Body of pancreas (tissue), 4 donors: ENCODE measurements around the gene KLHL29. TPM values are rescaled to one million over a fixed set of nuclear protein-coding genes. Genes with fewer than 3 reads are reported as not detected.

ENCODE experiments used
- ATAC-seq: fragments of 150-250 bp; one replicate; pipeline ENCODE4 v1.9.1; 2016
- DNase-seq, 4 donors: peaks; one replicate each; pipeline ENCODE4 v3.0.0-alpha.2; 2019
- H3K27ac ChIP-seq, 4 donors: fragments of 200-600 bp; sonication (generic); 1 replicate in 3 of 4; 2 replicates in 1 of 4; pipeline versions ENCODE4 v1.5.1 to v1.6.1; 2016 to 2019; ENCODE audit warnings: mild to moderate bottlenecking in 1 of 4, mixed read lengths in 1 of 4, moderate library complexity in 1 of 4
- H3K27me3 ChIP-seq, 2 donors: fragments of 200-600 bp; sonication (generic); one replicate each; pipeline ENCODE4 v1.6.0; 2016; ENCODE audit warnings: mild to moderate bottlenecking in 1 of 2
- H3K36me3 ChIP-seq, 2 donors: fragments of 200-600 bp; sonication (generic); replicated peaks in 1 of 2; 2 replicates each; pipeline ENCODE4 v1.5.1; 2016; ENCODE audit warnings: low read depth in 2 of 2; ENCODE audit not compliant: insufficient read depth in 1 of 2
- H3K4me1 ChIP-seq: fragments of 200-600 bp; sonication (generic); one replicate; pipeline ENCODE4 v1.6.0; 2016
- H3K4me3 ChIP-seq, 2 donors: fragments of 200-600 bp; sonication (generic); 1 replicate in 1 of 2; 2 replicates in 1 of 2; pipeline ENCODE4 v1.5.1; 2016 to 2019
- H3K9me3 ChIP-seq, 3 donors: fragments of 200-600 bp; sonication (generic); 1 replicate in 2 of 3; 2 replicates in 1 of 3; pipeline ENCODE4 v1.5.1; 2016
- POLR2A ChIP-seq, 3 donors: fragments of 450-650 bp; IDR thresholded peaks; one replicate each; pipeline ENCODE4 v1.6.1; 2016; ENCODE audit warnings: antibody characterized with exemption in 3 of 3, mild to moderate bottlenecking in 2 of 3
- WGBS, 2 donors: methylation state at CpG; one replicate each; pipeline ENCODE4 v1.1.5; 2017; 5-methylcytosine and 5-hydroxymethylcytosine counted together
- intact Hi-C: fragments of 100-400 bp; cut with DNase I; formaldehyde crosslinking; loops from one replicate; pipeline ENCODE4 v1.15.1; 2023
- total RNA-seq, 2 donors: library from RNA; depleted of rRNA; stranded (reverse); fragments of >200 nt; gene quantifications; one replicate each; pipeline ENCODE4 v1.1.0, GENCODE V29; 2016
- TF ChIP-seq, protein P1 (sequence below), 7 experiments: fragments of 450-650 bp in 4 of 7; fragments of 200-600 bp in 3 of 7; sonication (generic) in 3 of 7; IDR thresholded peaks; one replicate each; pipeline ENCODE4 v1.5.1; 2016 to 2019; ENCODE audit warnings: antibody characterized with exemption in 7 of 7

The KLHL29 gene
- total RNA-seq, 2 donors from 2014 or later = 4.0 to 4.4 TPM

DNA sequence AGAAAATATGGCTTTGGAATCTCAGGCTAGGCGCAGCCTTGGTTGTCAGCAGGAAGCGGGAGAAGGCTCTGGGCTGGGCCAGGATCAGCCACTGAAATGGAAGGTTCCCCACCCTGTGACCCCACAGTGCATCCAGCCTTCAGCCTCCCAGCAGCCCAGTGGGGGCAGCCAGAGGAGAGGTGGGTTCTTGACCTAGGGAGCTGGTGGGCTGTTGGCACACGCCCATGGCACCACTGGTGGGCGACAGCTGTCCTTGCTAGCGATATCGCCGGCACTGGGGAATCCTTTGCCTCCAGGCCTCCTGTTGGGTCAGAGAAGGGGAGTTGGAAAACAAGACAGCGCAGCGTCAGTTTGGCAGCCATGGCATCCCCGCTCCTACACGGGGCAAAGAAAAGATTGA, 92.4 kb downstream of the KLHL29 start:
- intact Hi-C loops = no loop called here
- WGBS, 2 donors = 84 to 88% methylated on average over 4 to 11 of the region's 11 CpGs
- Histone ChIP-seq H3K4me3 (no peak overlapping the region), H3K27me3 (no peaks in the 10 kb centered on the region), H3K9me3 (no peaks in the 10 kb centered on the region), H3K27ac (no peak overlapping the region), H3K4me1 (peaks cover 15% of the 10 kb centered on the region), H3K36me3 (no peaks in the 10 kb centered on the region)
- no peak for ATAC-seq
- TF ChIP-seq, protein P1, sequence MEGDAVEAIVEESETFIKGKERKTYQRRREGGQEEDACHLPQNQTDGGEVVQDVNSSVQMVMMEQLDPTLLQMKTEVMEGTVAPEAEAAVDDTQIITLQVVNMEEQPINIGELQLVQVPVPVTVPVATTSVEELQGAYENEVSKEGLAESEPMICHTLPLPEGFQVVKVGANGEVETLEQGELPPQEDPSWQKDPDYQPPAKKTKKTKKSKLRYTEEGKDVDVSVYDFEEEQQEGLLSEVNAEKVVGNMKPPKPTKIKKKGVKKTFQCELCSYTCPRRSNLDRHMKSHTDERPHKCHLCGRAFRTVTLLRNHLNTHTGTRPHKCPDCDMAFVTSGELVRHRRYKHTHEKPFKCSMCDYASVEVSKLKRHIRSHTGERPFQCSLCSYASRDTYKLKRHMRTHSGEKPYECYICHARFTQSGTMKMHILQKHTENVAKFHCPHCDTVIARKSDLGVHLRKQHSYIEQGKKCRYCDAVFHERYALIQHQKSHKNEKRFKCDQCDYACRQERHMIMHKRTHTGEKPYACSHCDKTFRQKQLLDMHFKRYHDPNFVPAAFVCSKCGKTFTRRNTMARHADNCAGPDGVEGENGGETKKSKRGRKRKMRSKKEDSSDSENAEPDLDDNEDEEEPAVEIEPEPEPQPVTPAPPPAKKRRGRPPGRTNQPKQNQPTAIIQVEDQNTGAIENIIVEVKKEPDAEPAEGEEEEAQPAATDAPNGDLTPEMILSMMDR (IDR thresholded peaks at IDR 0.05) = no peak
- no peak for TF ChIP-seq POLR2A (IDR thresholded peaks at IDR 0.05)
- DNase-seq = no peak

DNA sequence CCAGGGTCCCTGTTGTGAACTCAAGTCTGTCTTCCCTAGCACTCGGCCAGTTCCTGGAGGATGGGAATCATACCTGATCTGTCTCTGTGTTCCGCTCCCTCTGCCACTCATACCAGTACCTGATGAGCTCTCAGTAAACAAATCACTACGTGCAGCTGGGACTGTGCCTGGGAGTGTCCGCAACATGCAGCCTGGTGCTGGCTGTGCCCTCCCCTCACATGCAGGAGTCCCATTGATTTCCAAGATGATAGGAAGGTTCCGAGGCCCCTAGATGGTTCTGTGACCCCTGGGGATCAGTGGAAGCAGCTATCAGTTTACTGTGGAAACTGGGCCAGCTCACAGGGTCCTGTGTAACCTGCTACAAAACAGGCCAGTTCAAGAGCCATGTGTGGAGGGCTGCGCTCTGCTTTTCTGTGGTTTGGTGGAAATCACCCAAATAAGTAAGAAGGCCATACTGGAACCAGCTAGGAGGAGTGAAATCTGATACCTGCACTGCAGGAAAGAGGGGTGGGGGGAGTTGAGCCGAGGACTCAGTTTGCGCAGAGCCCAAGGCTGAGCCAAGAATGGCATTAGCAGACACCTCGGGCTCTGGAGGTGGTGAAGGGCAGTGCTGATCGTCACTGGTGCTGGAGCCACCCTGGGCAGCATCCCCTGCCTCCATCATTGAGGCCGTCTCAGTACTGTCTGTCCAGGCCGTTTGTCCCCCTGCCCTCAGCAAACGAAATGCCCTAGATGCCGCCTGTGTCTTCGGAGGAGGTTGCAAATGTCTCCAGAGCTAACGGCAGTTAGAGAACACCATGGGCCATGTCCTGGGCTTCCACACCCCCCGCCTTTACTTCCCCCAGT, 93.3 kb downstream of the KLHL29 start:
- DNase-seq (no peak), ATAC-seq (no peak)
- intact Hi-C loops = no loop called here
- WGBS, 2 donors = 55 to 69% methylated on average over 8 to 17 of the region's 17 CpGs
- Histone ChIP-seq H3K9me3 (no peaks in the 10 kb centered on the region), H3K27me3 (no peaks in the 10 kb centered on the region), H3K4me1 (peaks cover 15% of the 10 kb centered on the region), H3K36me3 (no peaks in the 10 kb centered on the region), H3K27ac (no peak overlapping the region), H3K4me3 (no peak overlapping the region)
- TF ChIP-seq POLR2A (IDR thresholded peaks at IDR 0.05) = no peak
- TF ChIP-seq, protein P1 (IDR thresholded peaks at IDR 0.05) = no peak

DNA sequence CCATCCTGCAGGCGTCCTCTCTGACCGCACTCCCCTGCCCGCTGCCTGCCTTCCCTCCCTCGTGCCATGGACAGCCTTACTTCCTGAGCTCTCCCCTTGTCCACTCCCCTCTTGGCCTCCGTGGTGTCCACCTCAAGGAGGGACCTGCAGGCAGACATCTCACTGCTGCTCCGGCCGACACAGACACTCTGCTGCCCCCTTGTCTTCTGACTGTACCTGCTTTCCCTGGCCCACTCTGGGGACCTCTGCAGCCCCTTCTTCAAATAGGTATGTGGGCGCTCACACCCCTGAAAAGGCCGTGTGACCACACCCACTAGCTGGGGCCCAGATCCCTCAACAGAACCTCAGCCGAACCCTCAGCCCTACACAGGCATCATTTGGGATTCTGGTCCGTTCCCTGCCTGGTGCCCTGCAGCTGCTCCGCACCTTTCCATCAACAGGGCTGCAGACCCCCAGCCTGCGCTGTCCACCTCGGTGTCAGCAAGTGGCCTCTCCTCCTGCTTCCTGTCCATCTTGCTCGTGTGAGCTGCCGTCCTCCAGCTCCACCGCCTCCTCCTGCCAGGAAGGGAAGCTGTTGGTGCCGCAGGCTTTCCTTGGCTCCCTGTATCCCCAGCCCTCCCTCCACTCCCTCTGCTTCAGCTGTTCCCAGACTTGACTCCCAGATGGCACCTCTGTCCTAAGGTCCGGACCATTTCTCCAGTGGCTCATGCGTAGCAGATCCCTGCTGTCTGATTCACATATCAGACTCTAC, 94.1 kb downstream of the KLHL29 start:
- no peak for ATAC-seq
- no peaks in the 10 kb centered on the region for H3K36me3 ChIP-seq
- H3K9me3 ChIP-seq = no peaks in the 10 kb centered on the region
- H3K27ac ChIP-seq = no peak overlapping the region
- peaks cover 22% of the 10 kb centered on the region for H3K4me1 ChIP-seq
- no peaks in the 10 kb centered on the region for H3K27me3 ChIP-seq
- TF ChIP-seq POLR2A (IDR thresholded peaks at IDR 0.05) = no peak
- TF ChIP-seq, protein P1 (IDR thresholded peaks at IDR 0.05) = no peak
- intact Hi-C loops = no loop called here
- no peak overlapping the region for H3K4me3 ChIP-seq
- WGBS, 2 donors = 54 to 74% methylated on average over 20 of the region's 20 CpGs
- no peak for DNase-seq

DNA sequence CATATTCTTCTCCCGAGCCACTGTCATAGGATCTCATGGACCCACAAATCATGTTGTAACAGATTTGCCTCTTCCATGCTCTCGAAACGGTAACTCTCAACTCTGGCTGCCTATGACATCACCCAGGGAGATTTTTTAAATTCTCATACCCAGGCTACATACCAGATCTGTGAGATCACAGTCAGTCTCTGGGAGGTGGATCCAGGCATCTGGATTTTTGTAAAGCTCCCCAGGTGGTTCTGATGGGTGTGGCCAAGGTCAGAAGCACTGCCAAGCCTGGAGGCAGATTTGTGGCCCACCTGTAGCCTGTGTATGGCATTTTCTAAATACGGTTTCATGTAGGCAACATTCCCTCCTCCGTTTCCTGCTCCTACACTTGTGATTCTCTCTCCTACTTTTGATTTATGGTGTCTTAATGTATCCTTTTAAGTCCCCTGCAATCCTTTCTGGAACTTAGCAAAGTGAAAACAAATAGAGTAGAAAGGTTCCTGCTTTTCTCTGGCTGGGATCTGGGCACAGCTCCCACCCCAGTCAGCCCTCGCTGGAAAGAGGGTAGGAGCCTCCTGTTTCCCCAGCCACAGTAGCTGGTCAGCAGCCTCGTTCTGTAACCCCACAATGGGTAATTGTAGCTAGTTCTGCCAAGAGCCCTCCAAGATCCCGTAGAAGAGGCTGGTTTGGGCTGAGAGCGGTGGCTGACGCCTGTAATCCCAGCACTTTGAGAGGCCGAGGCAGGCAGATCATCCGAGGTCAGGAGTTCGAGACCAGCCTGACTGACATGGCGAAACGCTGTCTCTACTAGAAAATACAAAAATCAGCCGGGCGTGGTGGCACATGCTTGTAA, 96.2 kb downstream of the KLHL29 start:
- TF ChIP-seq, protein P1 (IDR thresholded peaks at IDR 0.05) = peak in 2 of 7 experiments; percentile 21 to 24
- TF ChIP-seq POLR2A (IDR thresholded peaks at IDR 0.05) = peak in 1 of 3 donors; percentile 49
- Histone ChIP-seq H3K4me1 (peaks cover 33% of the 10 kb centered on the region), H3K27me3 (no peaks in the 10 kb centered on the region), H3K9me3 (no peaks in the 10 kb centered on the region), H3K4me3 (no peak overlapping the region), H3K27ac (peak overlapping the region; percentile 47 to 85 (median 79)), H3K36me3 (no peaks in the 10 kb centered on the region)
- DNase-seq (peak; percentile 57 to 76 (median 66)), ATAC-seq (peak; percentile 89)
- intact Hi-C loops = no loop called here
- 41 to 49% methylated on average over 13 to 17 of the region's 17 CpGs for WGBS, 2 donors
